H1 (cell line): ENCODE measurements around the gene ZBED5. TPM values are rescaled to one million over a fixed set of nuclear protein-coding genes. Genes with fewer than 3 reads are reported as not detected.

ENCODE experiments used
- CTCF ChIA-PET: fragments of 300-600 bp; sonication (Branson Sonifier 250); formaldehyde crosslinking; loops from one replicate; lab custom pipeline; 2021; ENCODE audit not compliant: partially characterized antibody; lab: Charles Lee
- POLR2A ChIA-PET: fragments of 300-600 bp; sonication (Branson Sonifier 250); formaldehyde crosslinking; loops from one replicate; lab custom pipeline; 2021; ENCODE audit warnings: inconsistent platforms; ENCODE audit not compliant: partially characterized antibody; lab: Charles Lee
- DNase-seq, 2 experiments: peaks; one replicate each; pipeline versions ENCODE4 v3.0.0 to v3.0.0-alpha.2; 2010 to 2022; ENCODE audit warnings: low spot score in 2 of 2, low read depth in 1 of 2, mixed read lengths in 1 of 2
- FAIRE-seq: peaks from 2 replicates; lab custom pipeline; 2011; peaks lifted over from hg19 to GRCh38; lab: Jason Lieb, UNC
- H2AFZ ChIP-seq: 2 replicates; pipeline ENCODE4 v1.8.1; 2012; ENCODE audit warnings: low read length, inconsistent platforms
- H2AK5ac ChIP-seq: 2 replicates; pipeline ENCODE4 v1.6.1; 2013; ENCODE audit warnings: low read depth, low read length
- H2BK120ac ChIP-seq: replicated peaks from 2 replicates; pipeline ENCODE3; 2013; ENCODE audit warnings: low read depth, low read length, inconsistent platforms
- H2BK12ac ChIP-seq: 2 replicates; pipeline ENCODE4 v1.6.1; 2013; ENCODE audit warnings: low read depth, low read length
- H2BK15ac ChIP-seq: 2 replicates; pipeline ENCODE4 v1.6.1; 2013; ENCODE audit warnings: low read length
- H2BK20ac ChIP-seq: 2 replicates; pipeline ENCODE4 v1.6.1; 2013; ENCODE audit warnings: low read length
- H2BK5ac ChIP-seq: 2 replicates; pipeline ENCODE4 v1.6.1; 2013; ENCODE audit warnings: low read depth, low read length
- H3K14ac ChIP-seq: 2 replicates; pipeline ENCODE4 v1.6.1; 2013; ENCODE audit warnings: inconsistent platforms; ENCODE audit not compliant: insufficient read length
- H3K18ac ChIP-seq: 2 replicates; pipeline ENCODE4 v1.6.1; 2013; ENCODE audit warnings: low read length; ENCODE audit errors: extremely low read depth
- H3K23ac ChIP-seq: 2 replicates; pipeline ENCODE4 v1.6.1; 2013; ENCODE audit warnings: inconsistent platforms; ENCODE audit not compliant: insufficient read length
- H3K23me2 ChIP-seq: 2 replicates; pipeline ENCODE4 v1.6.1; 2013; ENCODE audit warnings: low read depth, low read length
- H3K27ac ChIP-seq: 2 replicates; pipeline ENCODE4 v1.6.1; 2011; ENCODE audit warnings: low read depth, low read length, inconsistent platforms
- H3K27me3 ChIP-seq, 4 experiments: replicated peaks in 1 of 4; 1 replicate in 1 of 4; 2 replicates in 3 of 4; pipeline versions ENCODE4 v1.6.1 to v1.8.1; 2011 to 2013; ENCODE audit warnings: low read length in 3 of 4, mild to moderate bottlenecking in 3 of 4, inconsistent platforms in 2 of 4, mixed read lengths in 2 of 4, moderate library complexity in 1 of 4; ENCODE audit not compliant: control insufficient read depth in 3 of 4, insufficient read depth in 3 of 4; ENCODE audit errors: extremely low read depth in 1 of 4
- H3K36me3 ChIP-seq, 4 experiments: 2 replicates each; pipeline versions ENCODE4 v1.6.1 to v1.8.1; 2011 to 2013; ENCODE audit warnings: mild to moderate bottlenecking in 4 of 4, low read length in 3 of 4, moderate library complexity in 2 of 4, control low read depth in 1 of 4, inconsistent platforms in 1 of 4; ENCODE audit not compliant: insufficient read depth in 4 of 4, control insufficient read depth in 2 of 4
- H3K4ac ChIP-seq: replicated peaks from 2 replicates; pipeline ENCODE3; 2013; ENCODE audit warnings: low read length, low read depth, mixed read lengths, inconsistent platforms; ENCODE audit not compliant: insufficient read length
- H3K4me1 ChIP-seq, 4 experiments: replicated peaks in 1 of 4; 1 replicate in 1 of 4; 2 replicates in 3 of 4; pipeline versions ENCODE4 v1.6.1 to v1.8.1; 2011 to 2013; ENCODE audit warnings: low read length in 3 of 4, inconsistent platforms in 2 of 4, mixed read lengths in 1 of 4; ENCODE audit not compliant: insufficient read depth in 4 of 4, control insufficient read depth in 3 of 4
- H3K4me2 ChIP-seq, 2 experiments: 2 replicates each; pipeline versions ENCODE4 v1.6.1 to v1.8.1; 2011 to 2013; ENCODE audit warnings: low read depth in 2 of 2, low read length in 2 of 2, control low read depth in 1 of 2, inconsistent platforms in 1 of 2, mild to moderate bottlenecking in 1 of 2; ENCODE audit not compliant: insufficient read depth in 1 of 2
- H3K4me3 ChIP-seq, 4 experiments: fragments of 200-600, 300-600 bp in 1 of 4; sonication (generic), shearing (Covaris generic), sonication (Bioruptor Twin) in 1 of 4; 2 replicates each; pipeline versions ENCODE4 v1.5.1 to v1.8.1; 2011 to 2016; ENCODE audit warnings: low read length in 4 of 4, low read depth in 3 of 4, control low read depth in 2 of 4, inconsistent platforms in 2 of 4, mild to moderate bottlenecking in 2 of 4, mixed read lengths in 1 of 4, moderate library complexity in 1 of 4; ENCODE audit not compliant: insufficient read depth in 2 of 4; ENCODE audit errors: extremely low read depth in 1 of 4
- H3K56ac ChIP-seq: replicated peaks from 2 replicates; pipeline ENCODE3; 2013; ENCODE audit warnings: low read depth, mild to moderate bottlenecking, mixed read lengths, low read length, inconsistent platforms; ENCODE audit not compliant: insufficient read length
- H3K79me1 ChIP-seq: 2 replicates; pipeline ENCODE4 v1.6.1; 2013; ENCODE audit warnings: low read depth, low read length, control low read depth
- H3K79me2 ChIP-seq, 2 experiments: 2 replicates each; pipeline versions ENCODE4 v1.6.1 to v1.8.1; 2012 to 2013; ENCODE audit warnings: low read length in 2 of 2, mild to moderate bottlenecking in 2 of 2, inconsistent platforms in 1 of 2; ENCODE audit not compliant: insufficient read depth in 2 of 2, control insufficient read depth in 1 of 2
- H3K9ac ChIP-seq, 4 experiments: replicated peaks in 1 of 4; 1 replicate in 1 of 4; 2 replicates in 3 of 4; pipeline versions ENCODE4 v1.6.1 to v1.8.1; 2011 to 2013; ENCODE audit warnings: low read depth in 3 of 4, low read length in 3 of 4, control low read depth in 2 of 4, mild to moderate bottlenecking in 2 of 4, moderate library complexity in 2 of 4, inconsistent platforms in 1 of 4; ENCODE audit errors: extremely low read depth in 1 of 4
- H3K9me3 ChIP-seq, 2 experiments: 2 replicates each; pipeline versions ENCODE4 v1.6.1 to v1.8.1; 2012 to 2013; ENCODE audit warnings: mild to moderate bottlenecking in 2 of 2, moderate library complexity in 2 of 2, control low read depth in 1 of 2, inconsistent platforms in 1 of 2, low read depth in 1 of 2, low read length in 1 of 2, mixed read lengths in 1 of 2; ENCODE audit not compliant: insufficient read depth in 2 of 2
- H4K20me1 ChIP-seq, 2 experiments: replicated peaks in 1 of 2; 2 replicates each; pipeline versions ENCODE3 to v1.8.1; 2011 to 2013; ENCODE audit warnings: inconsistent platforms in 2 of 2, low read length in 2 of 2, mild to moderate bottlenecking in 1 of 2; ENCODE audit not compliant: insufficient read depth in 2 of 2, control insufficient read depth in 1 of 2
- H4K5ac ChIP-seq: 2 replicates; pipeline ENCODE4 v1.6.1; 2013; ENCODE audit warnings: low read length, low read depth, mixed read lengths, inconsistent platforms; ENCODE audit not compliant: insufficient read length
- H4K8ac ChIP-seq: 2 replicates; pipeline ENCODE4 v1.8.0; 2013; ENCODE audit warnings: mild to moderate bottlenecking, moderate library complexity, low read length, inconsistent platforms; ENCODE audit not compliant: insufficient read depth; ENCODE audit errors: extremely low read depth
- H4K91ac ChIP-seq: replicated peaks from 2 replicates; pipeline ENCODE3; 2013; ENCODE audit warnings: low read length, mixed read lengths, inconsistent platforms; ENCODE audit not compliant: insufficient read length
- EGR1 ChIP-seq: IDR thresholded peaks from 2 replicates; pipeline ENCODE4 v1.6.1; 2011; ENCODE audit warnings: low read depth, low read length, borderline replicate concordance
- GTF2F1 ChIP-seq: IDR thresholded peaks from 2 replicates; pipeline ENCODE4 v1.6.1; 2012; ENCODE audit warnings: low read depth, low read length, improper control_type of control experiment, borderline replicate concordance
- POLR2A ChIP-seq, 2 experiments: IDR thresholded peaks; 1 replicate in 1 of 2; 2 replicates in 1 of 2; pipeline ENCODE4 v1.6.1; 2011; ENCODE audit warnings: low read depth in 2 of 2, low read length in 2 of 2, mild to moderate bottlenecking in 2 of 2; ENCODE audit errors: control extremely low read depth in 1 of 2
- SIN3A ChIP-seq, 2 experiments: IDR thresholded peaks in 1 of 2; conservative IDR thresholded peaks in 1 of 2; 2 replicates each; pipeline ENCODE4 v1.6.1; 2011 to 2012; ENCODE audit warnings: low read length in 2 of 2, improper control_type of control experiment in 1 of 2, low read depth in 1 of 2, mild to moderate bottlenecking in 1 of 2
- SIX5 ChIP-seq: IDR thresholded peaks from 2 replicates; pipeline ENCODE4 v1.6.1; 2011; ENCODE audit warnings: mild to moderate bottlenecking, low read depth, low read length
- ZNF274 ChIP-seq: IDR thresholded peaks from 2 replicates; pipeline ENCODE4 v1.7.0; 2012; ENCODE audit warnings: low read length, borderline replicate concordance; ENCODE audit errors: extremely low read depth
- WGBS, 2 experiments: shearing (Covaris generic) in 1 of 2; methylation state at CpG; one replicate each; pipeline versions ENCODE4 v1.1.6 to v1.1.7; 2013 to 2015; ENCODE audit warnings: low lambda C conversion rate in 2 of 2, mixed read lengths in 2 of 2, inconsistent platforms in 1 of 2, low coverage in 1 of 2, missing lambda C conversion rate in 1 of 2; ENCODE audit not compliant: insufficient replicate concordance in 2 of 2, insufficient coverage in 1 of 2, insufficient read length in 1 of 2; ENCODE audit errors: extremely low coverage in 1 of 2, missing lambda C conversion rate in 1 of 2; 5-methylcytosine and 5-hydroxymethylcytosine counted together
- polyA plus RNA-seq, 7 experiments: library from polyadenylated mRNA; depleted of rRNA in 3 of 7; stranded (reverse) in 5 of 7; unstranded in 2 of 7; fragments of >200 nt in 5 of 7; fragments of 200-250 nt in 2 of 7; gene quantifications; 1 replicate in 5 of 7; 2 replicates in 1 of 7; 4 replicates in 1 of 7; pipeline versions ENCODE4 v1.2.1 to v1.2.3, GENCODE V29; 2011 to 2013; ENCODE audit warnings: missing spikeins in 2 of 7, mixed read lengths in 2 of 7
- total RNA-seq: library from RNA; stranded (reverse); fragmentation: NEBNext Ultra II Directional; extraction: Animal tissue kit (Norgen Biotek cat#: 25700); gene quantifications from 2 replicates; pipeline ENCODE4 v1.2.1, GENCODE V29; 2021

ZBED5 gene
- total and polyA plus RNA-seq, 2 of the 8 experiments (the other 6 are each of a cell fraction or from before 2014, with no cell fraction given): 54.2 to 94.7 TPM

- ChIA-PET POLR2A (interaction anchor here (0.5 to 28.5 kb wide), 23 partner anchors 4 to 898 kb away, joined by 3 to 595 read pairs (median 9); partner anchors contain the start of genes EIF4G2 and ZBED5), CTCF (interaction anchor here (0.8 to 1.2 kb wide), 2 partner anchors 16 to 71 kb away, joined by 3 read pairs; no protein-coding TSS in a partner anchor)
- no peak overlapping the region for H2BK12ac ChIP-seq
- no peak overlapping the region for H3K23ac ChIP-seq
- H3K79me1 ChIP-seq: peaks cover 4% of the 10 kb centered on the region
- H3K14ac ChIP-seq: peak overlapping the region; percentile 99
- peaks cover 3 to 4% of the 10 kb centered on the region in 2 experiments for H4K20me1 ChIP-seq
- H3K56ac ChIP-seq: peak overlapping the region; percentile 90
- no peak for TF ChIP-seq EGR1
- TF ChIP-seq POLR2A (IDR thresholded peaks at IDR 0.05; ENCODE audit: control extremely low read depth in 1 of 2, low read depth in 2 of 2, low read length in 2 of 2): peak in 1 of 2 experiments; percentile 45; a peak in 1 of 3 replicates
- no peak for TF ChIP-seq GTF2F1
- peak; percentile 26 to 34; a peak in 1 of 4 replicates for TF ChIP-seq SIN3A (conservative IDR thresholded peaks at IDR 0.05 in 1 of 2, IDR thresholded peaks at IDR 0.05 in 1 of 2; ENCODE audit: low read depth in 1 of 2, low read length in 2 of 2)
- no peak for TF ChIP-seq ZNF274
- no peak for TF ChIP-seq SIX5
- no peak overlapping the region for H2AFZ ChIP-seq
- no peaks in the 10 kb centered on the region for H3K27me3 ChIP-seq
- peaks cover 7% of the 10 kb centered on the region for H3K23me2 ChIP-seq
- H4K5ac ChIP-seq: peak overlapping the region; percentile 99
- peak overlapping the region; percentile 75 to 89 for H3K4me2 ChIP-seq
- H4K8ac ChIP-seq: peak overlapping the region; percentile 99; the same call in 1 of the 2 replicates
- H2BK20ac ChIP-seq: no peak overlapping the region
- peak overlapping the region; percentile 90 to 97 (median 94) for H3K4me3 ChIP-seq
- H3K9me3 ChIP-seq: no peaks in the 10 kb centered on the region
- H3K9ac ChIP-seq: peak overlapping the region; percentile 99 to 100 (median 99)
- H3K79me2 ChIP-seq: peaks cover 13 to 37% of the 10 kb centered on the region in 2 experiments
- H2BK120ac ChIP-seq: no peak overlapping the region
- DNase-seq: peak in 1 of 2 experiments; percentile 56
- no peak overlapping the region for H2BK15ac ChIP-seq
- H3K18ac ChIP-seq: peak overlapping the region; percentile 99
- 0 out of 2 replicates have a peak overlapping the region, but pooled peaks have one; percentile 99 for H2AK5ac ChIP-seq
- 4% methylated on average over 23 of the region's 39 CpGs; no CpG with 5 or more reads in 1 of the 2 experiments for WGBS, 2 experiments
- no peak for FAIRE-seq
- H3K4me1 ChIP-seq: peaks cover 0 to 5% (median 2%) of the 10 kb centered on the region in 4 experiments; a peak in 4 of 7 replicates
- H2BK5ac ChIP-seq: peak overlapping the region; percentile 99
- H3K27ac ChIP-seq: peak overlapping the region; percentile 96
- peak overlapping the region; percentile 99 for H3K4ac ChIP-seq
- peaks cover 40 to 51% (median 43%) of the 10 kb centered on the region in 4 experiments for H3K36me3 ChIP-seq
- peak overlapping the region; percentile 99 for H4K91ac ChIP-seq
Observed at GRCh38 chr11:10807493-10808234, 50.2 kb downstream of the ZBED5 start.
